Measurements from ENCODE around the gene HESX1.

GRCh38 chr3:57184526-57184925 is 15.3 kb downstream of the HESX1 start:
- no peak for TF ChIP-seq CTCF (IDR thresholded peaks at IDR 0.05; ENCODE audit: low read depth, low read length, missing input control)
- no peak for TF ChIP-seq RXRA (IDR thresholded peaks at IDR 0.05)
- no peak for TF ChIP-seq SP1 (IDR thresholded peaks at IDR 0.05)
- no peak for TF ChIP-seq REST (IDR thresholded peaks at IDR 0.05)
- TF ChIP-seq TAF1 (conservative IDR thresholded peaks at IDR 0.05), result no peak

Measured in liver (tissue), 3 donors.